ENCODE measurements around the gene MIDN.

MIDN gene

DNA sequence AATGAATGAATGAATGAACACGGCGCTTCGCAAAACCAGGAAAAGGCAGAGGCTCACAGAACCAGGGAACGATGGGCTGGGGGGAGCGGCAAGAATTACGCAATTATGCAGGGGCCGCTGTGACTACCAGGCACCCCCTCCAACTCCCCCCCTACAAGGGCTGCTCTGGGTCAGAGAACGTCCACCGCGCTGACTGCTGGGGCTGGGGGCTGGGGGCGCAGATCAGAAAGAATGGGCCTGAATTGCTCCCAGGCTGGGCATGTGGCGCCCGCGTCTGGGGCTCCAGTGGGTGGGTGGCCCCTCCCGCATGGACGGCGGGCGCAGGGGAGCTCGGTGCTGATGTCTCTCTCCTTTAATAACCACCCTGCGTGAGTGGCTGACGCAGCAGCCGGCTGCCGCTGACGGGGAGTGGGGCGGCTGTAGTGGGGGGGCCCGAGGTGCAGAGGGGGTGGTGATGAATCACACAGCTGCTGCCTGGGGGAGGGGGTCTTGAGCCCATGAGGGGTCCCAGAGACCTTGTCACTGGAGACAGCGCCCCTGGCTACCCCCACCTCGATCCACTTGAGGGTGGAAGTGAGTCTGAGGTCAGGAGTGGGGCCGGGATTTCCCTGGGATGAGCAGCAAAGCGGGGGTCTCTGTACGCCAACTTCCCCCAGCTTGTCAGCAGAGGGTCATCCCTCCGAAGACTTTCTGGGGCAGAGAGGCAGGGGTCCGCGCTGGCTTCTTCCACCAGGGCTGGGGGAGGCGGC is 19.3 kb downstream of the MIDN start:
- TF ChIP-seq POLR2A (IDR thresholded peaks at IDR 0.05; ENCODE audit: low read depth, low read length) = no peak
- DNase-seq (ENCODE audit: insufficient read length, low spot score) (no peak), FAIRE-seq (no peak)

DNA sequence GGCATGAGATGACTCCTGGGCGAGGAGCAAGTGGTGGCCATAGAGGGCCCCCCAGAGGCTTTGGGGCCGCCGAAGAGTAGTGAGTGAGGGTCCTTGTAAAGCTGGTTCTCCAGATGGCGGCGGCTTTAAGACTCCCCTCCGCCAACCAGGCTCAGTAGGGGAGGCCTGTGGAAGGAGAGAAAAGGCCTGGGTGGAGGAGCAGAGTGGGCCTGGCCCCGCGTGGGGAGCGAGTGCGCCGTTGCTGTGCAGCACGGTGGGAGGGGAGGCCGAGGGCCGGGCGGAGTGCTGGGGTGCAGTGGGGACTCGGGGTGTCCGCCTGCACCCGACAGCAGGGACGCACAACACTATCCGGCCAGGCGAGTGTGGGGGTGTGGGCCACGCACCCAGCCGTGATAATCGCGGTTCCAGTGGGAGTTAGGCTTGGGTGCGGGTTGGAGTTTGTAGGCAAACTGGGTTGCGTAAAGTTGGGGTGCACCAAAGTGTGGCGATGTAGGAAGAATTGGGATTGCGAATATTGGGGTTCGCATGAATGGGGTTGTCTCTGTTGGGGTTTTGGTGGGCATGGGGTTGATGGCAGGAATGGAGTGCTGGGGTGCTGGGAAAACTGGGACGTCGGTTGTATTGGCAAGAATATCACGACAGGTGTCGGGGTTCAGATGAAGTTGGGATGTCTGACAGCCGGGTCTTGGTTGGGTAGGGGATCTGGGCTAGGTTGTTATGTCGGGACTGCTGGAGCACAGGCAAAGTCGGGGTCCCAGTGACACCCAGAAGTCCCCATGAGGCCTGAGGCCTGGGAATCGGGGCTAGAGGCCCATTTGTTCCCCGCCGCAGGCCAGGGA is 20.1 kb downstream of the MIDN start:
- FAIRE-seq = no peak
- no peak for TF ChIP-seq POLR2A (IDR thresholded peaks at IDR 0.05; ENCODE audit: low read depth, low read length)
- no peak for DNase-seq (ENCODE audit: insufficient read length, low spot score)

DNA sequence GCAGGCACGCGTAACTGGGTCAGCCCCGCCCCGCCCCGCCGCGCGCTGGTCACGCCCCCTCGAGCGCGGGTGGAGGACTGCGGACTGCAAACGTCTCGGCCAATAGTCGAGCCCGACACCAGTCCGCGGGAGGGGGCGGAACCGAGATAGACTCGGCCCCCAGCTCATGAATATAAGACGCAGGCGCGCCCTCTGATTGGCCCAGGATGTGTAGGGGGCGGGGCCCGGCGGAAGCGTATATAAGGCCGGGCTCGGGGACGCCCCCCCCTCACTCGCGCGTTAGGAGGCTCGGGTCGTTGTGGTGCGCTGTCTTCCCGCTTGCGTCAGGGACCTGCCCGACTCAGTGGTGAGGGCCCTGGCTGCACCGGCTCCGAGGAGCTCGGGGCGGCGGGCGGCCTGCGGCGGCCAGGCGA is 20.7 kb downstream of the MIDN start, which contains the start of gene CIRBP:
Gene CIRBP, plus strand, starts transcription at position 268 of the 413 bp plus-strand sequence. CDS start 1,602 bp downstream, outside the sequence.
- no peak for FAIRE-seq
- peak; percentile 97 for DNase-seq (ENCODE audit: insufficient read length, low spot score)
- TF ChIP-seq POLR2A (IDR thresholded peaks at IDR 0.05; ENCODE audit: low read depth, low read length) = peak; percentile 96

DNA sequence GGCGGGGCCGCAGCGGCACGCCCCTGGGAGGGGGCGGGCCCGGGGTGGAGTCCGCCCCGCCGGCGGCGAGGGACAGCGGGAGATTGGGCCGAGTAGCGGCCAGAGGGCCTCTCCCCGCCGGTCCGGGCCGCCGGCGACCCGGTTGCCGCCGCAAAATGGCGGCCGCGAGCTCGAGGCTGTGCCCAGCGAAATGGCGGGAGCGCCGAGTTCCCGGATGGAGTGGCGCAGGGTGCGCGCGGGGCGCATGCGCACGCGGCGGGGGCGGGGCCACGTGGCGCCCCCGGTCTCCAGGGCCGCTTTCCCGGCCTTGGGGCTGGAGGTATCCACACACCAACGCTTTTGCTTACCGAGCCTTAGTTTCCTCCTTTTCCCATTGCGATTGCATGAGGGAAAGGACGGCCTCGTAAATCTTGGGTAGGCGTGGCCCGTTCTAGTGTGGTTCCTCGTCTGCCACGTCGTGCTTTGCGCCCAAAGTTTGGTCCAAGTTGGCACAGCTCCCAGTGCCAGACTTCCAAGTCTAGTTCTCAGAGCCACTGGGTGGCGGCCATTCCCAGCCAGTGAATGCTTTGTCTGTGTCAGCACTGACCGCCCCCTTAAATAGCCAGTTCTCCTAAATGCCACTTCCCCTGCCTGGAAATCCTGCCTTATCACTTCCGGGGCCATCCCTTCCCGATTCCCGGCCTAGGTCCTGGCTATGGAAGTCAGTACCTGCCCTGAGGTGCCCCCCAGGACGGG is 21.3 kb downstream of the MIDN start:
- FAIRE-seq (no peak), DNase-seq (ENCODE audit: insufficient read length, low spot score) (no peak)
- TF ChIP-seq POLR2A (IDR thresholded peaks at IDR 0.05; ENCODE audit: low read depth, low read length) = peak; percentile 31; the same call in 1 of the 2 replicates

DNA sequence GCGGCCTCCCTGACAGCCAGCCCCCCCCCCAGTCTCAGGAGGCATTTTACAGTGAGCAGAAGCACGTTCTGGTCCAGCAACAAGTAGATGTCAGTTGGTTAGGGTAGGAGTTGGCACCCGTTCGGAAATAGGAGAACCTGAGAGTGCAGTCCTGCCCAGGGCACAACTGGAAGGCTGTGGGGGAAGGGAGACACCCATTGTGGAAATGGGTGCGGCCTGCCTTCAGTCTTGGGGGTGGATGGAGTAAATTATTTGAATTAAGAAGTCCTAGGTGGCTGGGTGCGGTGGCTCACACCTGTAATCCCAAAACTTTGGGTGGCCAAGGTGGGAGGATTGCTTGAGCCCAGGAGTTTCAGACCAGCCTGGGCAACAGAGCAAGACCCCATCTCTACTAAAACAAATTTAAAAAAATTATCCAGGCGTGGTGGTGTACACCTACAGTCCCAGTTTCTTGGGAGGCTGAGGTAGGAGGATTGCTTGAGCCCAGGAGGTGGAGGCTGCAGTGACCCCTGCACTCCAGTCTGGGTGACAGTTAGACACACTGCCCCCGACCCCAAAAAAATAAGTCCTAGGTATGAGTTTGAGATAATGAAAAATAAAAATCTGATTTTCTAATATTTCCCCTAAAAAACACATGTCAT is 21.9 kb downstream of the MIDN start:
- FAIRE-seq = no peak
- TF ChIP-seq POLR2A (IDR thresholded peaks at IDR 0.05; ENCODE audit: low read depth, low read length) = no peak
- no peak for DNase-seq (ENCODE audit: insufficient read length, low spot score)

DNA sequence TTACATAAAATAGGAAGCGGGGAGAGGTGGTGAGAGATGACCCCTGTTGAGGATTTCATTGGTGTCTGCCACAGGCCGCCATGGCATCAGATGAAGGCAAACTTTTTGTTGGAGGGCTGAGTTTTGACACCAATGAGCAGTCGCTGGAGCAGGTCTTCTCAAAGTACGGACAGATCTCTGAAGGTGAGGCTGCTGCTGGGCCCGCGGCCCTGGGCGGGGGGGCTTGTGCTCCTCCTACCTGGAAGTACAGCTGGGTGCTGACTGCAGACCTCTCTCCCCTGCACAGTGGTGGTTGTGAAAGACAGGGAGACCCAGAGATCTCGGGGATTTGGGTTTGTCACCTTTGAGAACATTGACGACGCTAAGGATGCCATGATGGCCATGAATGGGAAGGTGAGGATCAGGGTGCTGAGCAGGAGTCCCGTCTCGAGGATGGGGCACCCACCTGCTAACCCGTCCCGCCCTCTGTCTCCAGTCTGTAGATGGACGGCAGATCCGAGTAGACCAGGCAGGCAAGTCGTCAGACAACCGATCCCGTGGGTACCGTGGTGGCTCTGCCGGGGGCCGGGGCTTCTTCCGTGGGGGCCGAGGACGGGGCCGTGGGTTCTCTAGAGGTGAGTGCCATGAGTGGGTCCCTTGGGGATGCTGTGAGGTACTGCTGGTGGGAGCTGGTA is 22.6 kb downstream of the MIDN start:
- DNase-seq (ENCODE audit: insufficient read length, low spot score) (no peak), FAIRE-seq (no peak)
- no peak for TF ChIP-seq POLR2A (IDR thresholded peaks at IDR 0.05; ENCODE audit: low read depth, low read length)

DNA sequence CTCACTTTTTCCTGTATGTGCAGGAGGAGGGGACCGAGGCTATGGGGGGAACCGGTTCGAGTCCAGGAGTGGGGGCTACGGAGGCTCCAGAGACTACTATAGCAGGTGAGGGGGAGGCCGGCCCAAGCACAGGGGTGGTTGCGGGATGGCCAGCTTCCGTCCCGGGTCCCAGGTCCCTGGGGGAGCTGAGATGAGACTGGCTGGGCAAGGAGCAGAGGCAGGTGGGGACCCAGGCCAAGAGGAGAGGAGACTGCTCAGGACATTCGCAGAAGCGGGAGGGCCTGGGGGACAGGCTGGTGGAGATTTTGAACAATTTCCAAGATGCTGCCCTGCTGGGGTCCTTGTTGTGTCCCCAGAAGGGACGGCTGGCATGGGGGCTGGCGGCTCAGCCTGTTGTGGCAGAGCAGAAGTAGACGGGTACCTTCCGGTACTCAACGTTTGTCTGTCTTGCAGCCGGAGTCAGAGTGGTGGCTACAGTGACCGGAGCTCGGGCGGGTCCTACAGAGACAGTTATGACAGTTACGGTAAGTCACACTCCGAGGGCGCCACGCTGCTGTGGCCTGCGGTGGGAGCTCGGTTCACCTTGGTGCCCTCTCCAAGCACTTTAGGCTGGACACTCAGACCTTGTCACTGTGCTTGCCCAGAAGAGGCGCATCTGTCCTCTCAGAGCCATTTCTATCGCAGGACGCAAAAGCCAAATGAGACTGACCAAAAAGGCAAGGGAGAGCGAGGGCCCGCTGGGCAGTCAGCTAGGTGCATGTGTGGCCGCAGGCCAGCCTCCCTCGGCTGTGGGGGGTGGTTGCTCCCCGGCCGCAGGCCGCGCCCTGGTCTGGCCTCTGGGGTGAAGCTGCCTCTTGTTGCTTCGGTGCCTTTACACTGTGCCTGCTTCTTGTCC is 23.4 kb downstream of the MIDN start:
- TF ChIP-seq POLR2A (IDR thresholded peaks at IDR 0.05; ENCODE audit: low read depth, low read length) = no peak
- FAIRE-seq = no peak
- DNase-seq (ENCODE audit: insufficient read length, low spot score) = no peak

DNA sequence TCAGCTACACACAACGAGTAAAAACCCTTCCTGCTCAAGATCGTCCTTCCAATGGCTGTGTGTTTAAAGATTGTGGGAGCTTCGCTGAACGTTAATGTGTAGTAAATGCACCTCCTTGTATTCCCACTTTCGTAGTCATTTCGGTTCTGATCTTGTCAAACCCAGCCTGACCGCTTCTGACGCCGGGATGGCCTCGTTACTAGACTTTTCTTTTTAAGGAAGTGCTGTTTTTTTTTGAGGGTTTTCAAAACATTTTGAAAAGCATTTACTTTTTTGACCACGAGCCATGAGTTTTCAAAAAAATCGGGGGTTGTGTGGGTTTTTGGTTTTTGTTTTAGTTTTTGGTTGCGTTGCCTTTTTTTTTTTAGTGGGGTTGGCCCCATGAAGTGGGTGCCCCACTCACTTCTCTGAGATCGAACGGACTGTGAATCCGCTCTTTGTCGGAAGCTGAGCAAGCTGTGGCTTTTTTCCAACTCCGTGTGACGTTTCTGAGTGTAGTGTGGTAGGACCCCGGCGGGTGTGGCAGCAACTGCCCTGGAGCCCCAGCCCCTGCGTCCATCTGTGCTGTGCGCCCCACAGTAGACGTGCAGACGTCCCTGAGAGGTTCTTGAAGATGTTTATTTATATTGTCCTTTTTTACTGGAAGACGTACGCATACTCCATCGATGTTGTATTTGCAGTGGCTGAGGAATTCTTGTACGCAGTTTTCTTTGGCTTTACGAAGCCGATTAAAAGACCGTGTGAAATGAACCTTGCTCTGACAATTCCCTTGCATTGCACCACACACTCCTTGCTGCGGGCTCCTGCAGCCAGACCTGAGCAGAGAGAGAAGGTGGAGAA is 24.3 kb downstream of the MIDN start:
- no peak for DNase-seq (ENCODE audit: insufficient read length, low spot score)
- no peak for FAIRE-seq

DNA sequence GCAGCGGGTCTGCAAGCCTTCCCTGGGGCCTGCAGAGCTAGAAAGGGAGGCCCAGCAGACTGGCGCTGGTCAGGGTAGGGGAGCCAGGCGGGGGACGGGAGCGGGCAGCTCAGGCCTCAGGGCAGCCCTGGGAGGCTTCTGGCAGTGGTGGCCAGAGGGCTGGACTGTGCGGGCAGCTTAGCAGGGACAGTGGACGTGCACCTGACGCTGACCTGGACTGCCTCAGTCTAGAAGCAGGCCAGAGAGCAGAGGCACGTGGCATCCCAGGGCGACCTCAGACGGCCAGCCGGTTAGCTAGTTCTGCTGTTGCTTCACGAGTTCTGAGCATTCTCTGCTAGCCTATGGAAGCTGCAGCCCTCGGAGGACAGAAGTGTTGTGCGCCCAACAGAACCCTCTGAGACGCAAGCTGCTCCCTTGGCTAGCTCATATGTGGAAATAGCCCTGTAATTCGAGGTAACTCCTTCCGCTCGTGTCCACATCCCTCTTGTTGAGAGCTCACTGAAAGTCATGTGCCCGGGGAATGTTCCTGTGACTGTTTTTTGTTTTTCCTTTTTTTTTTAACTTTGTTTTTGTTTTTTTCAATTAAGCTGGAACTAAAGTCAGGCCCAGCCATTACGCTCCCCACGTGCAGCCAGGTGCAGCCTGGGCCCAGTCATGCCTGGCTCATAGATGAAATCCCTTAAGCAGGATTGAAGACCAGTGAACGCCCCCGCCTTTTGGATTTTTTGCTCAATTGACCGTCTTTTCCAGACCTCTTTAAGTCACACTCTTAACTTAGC is 25.1 kb downstream of the MIDN start:
- DNase-seq (ENCODE audit: insufficient read length, low spot score) = no peak
- FAIRE-seq = no peak
- TF ChIP-seq POLR2A (IDR thresholded peaks at IDR 0.05; ENCODE audit: low read depth, low read length) = no peak

More for the DNA sequence above, 24.3 kb downstream of the MIDN start:
- no peak for TF ChIP-seq POLR2A (IDR thresholded peaks at IDR 0.05; ENCODE audit: low read depth, low read length)

DNA sequence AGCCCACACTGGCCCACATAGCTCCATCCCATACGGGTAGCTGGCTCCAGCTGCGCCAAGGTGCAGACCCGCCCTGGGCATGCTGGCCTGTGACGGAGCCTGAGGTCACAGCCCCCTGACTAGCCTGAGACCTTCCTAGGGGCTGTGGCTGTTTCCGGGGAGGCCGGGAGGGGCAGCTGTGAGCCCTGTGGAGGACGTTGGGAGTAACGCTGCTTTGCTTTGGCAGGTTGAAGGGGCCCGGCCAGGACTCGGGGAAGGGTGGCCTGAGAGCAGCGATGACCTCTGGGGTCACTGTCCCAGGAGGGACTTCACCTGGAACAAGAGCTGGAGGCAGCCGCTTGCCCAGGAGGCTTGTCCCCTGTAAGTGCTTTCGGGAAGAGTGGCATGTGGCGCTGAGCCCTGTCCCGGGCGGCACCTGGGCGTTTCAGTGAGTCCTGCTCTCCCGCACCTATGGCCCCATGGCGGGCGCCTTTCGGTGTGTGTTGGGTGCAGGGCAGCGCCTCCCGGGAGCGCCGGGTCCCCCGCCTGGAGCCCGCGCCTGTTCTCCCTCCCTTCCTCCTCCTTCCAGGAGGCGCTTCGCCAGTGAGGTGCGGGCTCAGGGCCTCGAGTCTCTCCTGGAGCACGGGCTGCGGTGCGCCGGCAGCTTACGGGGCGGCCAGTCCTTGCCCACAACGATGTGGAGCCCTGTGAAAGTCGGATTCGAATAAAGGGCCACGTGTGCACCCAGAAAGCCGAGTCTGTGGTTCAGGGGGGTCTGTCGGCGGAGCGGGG is 25.9 kb downstream of the MIDN start:
- FAIRE-seq (no peak), DNase-seq (ENCODE audit: insufficient read length, low spot score) (no peak)
- TF ChIP-seq POLR2A (IDR thresholded peaks at IDR 0.05; ENCODE audit: low read depth, low read length) = no peak
